ENCODE measurements around the gene GLB1L2.

GLB1L2 gene

DNA sequence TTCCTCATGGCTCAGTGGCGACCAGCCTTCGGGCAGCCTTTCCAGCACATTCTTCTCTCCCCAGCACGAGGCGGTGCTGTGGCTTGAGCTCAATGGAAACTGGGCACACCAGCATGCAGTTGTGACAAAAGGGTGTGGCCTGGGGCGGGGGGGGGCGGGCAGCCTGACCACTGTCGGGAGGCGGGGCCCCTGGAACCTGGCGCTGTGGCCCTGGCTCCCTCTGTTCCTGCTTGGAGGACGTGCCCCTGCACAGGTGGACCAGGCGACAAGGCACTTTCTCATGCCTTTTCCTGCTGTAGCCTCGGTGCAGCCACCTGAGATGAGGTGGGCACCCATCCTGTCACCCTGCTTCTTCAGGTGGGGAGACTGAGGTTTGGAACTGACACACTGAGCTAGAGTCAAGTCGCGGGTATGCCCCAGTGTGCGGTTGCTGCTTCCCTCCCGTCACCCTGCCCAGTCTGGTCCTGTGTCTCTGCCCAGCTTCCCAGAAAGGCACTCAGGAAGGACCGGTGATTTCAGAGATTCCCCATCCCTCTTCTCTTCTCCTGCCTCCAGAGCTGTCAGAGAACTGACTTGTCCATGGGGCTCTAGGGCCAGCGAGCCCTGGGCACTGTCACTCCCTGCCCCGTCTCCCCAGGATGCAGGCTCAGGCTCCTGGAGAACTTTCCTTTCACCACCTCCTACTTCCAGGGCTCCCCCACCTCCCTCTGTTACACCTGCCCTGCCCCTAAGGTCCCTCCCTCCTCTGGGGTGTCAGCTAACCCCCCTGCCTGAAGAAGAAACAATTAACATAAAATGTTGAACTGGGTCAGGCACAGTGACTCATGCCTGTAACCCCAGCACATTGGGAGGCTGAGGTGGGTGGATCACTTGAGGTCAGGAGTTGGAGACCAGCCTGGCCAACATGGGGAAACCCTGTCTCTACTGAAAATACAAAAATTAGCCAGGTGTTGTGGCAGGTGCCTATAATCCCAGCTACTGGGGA lies 70.3 kb downstream of the GLB1L2 start:
- no peaks in the 10 kb centered on the region; the same call in 1 of the 2 replicates for H3K27me3 ChIP-seq (ENCODE audit: insufficient read depth, low read length)
- H3K4me2 ChIP-seq (ENCODE audit: low read length) = no peak overlapping the region
- no peak for TF ChIP-seq EZH2 (IDR thresholded peaks at IDR 0.05; ENCODE audit: borderline replicate concordance, low read length)
- TF ChIP-seq, protein P1, sequence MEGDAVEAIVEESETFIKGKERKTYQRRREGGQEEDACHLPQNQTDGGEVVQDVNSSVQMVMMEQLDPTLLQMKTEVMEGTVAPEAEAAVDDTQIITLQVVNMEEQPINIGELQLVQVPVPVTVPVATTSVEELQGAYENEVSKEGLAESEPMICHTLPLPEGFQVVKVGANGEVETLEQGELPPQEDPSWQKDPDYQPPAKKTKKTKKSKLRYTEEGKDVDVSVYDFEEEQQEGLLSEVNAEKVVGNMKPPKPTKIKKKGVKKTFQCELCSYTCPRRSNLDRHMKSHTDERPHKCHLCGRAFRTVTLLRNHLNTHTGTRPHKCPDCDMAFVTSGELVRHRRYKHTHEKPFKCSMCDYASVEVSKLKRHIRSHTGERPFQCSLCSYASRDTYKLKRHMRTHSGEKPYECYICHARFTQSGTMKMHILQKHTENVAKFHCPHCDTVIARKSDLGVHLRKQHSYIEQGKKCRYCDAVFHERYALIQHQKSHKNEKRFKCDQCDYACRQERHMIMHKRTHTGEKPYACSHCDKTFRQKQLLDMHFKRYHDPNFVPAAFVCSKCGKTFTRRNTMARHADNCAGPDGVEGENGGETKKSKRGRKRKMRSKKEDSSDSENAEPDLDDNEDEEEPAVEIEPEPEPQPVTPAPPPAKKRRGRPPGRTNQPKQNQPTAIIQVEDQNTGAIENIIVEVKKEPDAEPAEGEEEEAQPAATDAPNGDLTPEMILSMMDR (IDR thresholded peaks at IDR 0.05; ENCODE audit: low read length) = no peak
- H3K36me3 ChIP-seq (ENCODE audit: insufficient read depth, low read length) = no peaks in the 10 kb centered on the region
- H3K9me3 ChIP-seq (ENCODE audit: low read length) = no peaks in the 10 kb centered on the region
- H3K4me1 ChIP-seq (ENCODE audit: insufficient read depth, low read length, severe bottlenecking) = no peaks in the 10 kb centered on the region
- no peaks in the 10 kb centered on the region for H3F3A ChIP-seq (ENCODE audit: insufficient read depth, low read length)
- no peak overlapping the region for H3K9ac ChIP-seq (ENCODE audit: low read length)
- H4K20me1 ChIP-seq (ENCODE audit: insufficient read depth, low read length) = no peaks in the 10 kb centered on the region
- H3K27ac ChIP-seq (ENCODE audit: low read depth, low read length, poor library complexity, severe bottlenecking) = no peak overlapping the region
- H3K79me2 ChIP-seq (ENCODE audit: insufficient read depth, low read length) = no peaks in the 10 kb centered on the region
- no peaks in the 10 kb centered on the region for H3K9me2 ChIP-seq (ENCODE audit: low read depth, low read length)
- H3K4me3 ChIP-seq (ENCODE audit: low read depth, low read length, poor library complexity, severe bottlenecking) = no peak overlapping the region
- no peak overlapping the region for H2AFZ ChIP-seq (ENCODE audit: low read length)

DNA sequence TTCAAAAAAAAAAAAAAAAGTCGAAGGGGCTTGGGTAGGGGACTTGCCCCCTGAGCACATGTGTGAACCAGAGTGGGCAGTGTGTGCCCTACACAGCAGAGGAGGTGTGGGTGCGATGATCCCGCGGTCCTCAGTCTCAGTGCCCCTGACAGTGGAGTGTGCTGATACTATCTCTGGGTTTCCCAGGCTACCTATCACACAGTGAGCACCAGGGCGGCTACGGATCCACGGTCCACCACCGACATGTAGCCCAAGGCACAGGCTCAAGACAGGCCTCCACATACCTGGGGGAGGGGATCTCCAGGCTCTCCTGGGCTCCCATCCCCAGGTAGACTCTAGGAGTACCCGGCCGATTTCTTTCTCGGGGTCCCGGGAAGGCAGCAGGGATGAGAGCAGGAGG lies 71.1 kb downstream of the GLB1L2 start:
- Histone ChIP-seq H3K9me3 (ENCODE audit: low read length) (no peaks in the 10 kb centered on the region), H3F3A (ENCODE audit: insufficient read depth, low read length) (no peaks in the 10 kb centered on the region), H3K4me1 (ENCODE audit: insufficient read depth, low read length, severe bottlenecking) (no peaks in the 10 kb centered on the region), H2AFZ (ENCODE audit: low read length) (no peak overlapping the region), H3K9ac (ENCODE audit: low read length) (no peak overlapping the region), H4K20me1 (ENCODE audit: insufficient read depth, low read length) (no peaks in the 10 kb centered on the region), H3K36me3 (ENCODE audit: insufficient read depth, low read length) (no peaks in the 10 kb centered on the region), H3K27ac (ENCODE audit: low read depth, low read length, poor library complexity, severe bottlenecking) (no peak overlapping the region), H3K27me3 (ENCODE audit: insufficient read depth, low read length) (no peaks in the 10 kb centered on the region; the same call in 1 of the 2 replicates), H3K4me2 (ENCODE audit: low read length) (no peak overlapping the region), H3K4me3 (ENCODE audit: low read depth, low read length, poor library complexity, severe bottlenecking) (no peak overlapping the region), H3K79me2 (ENCODE audit: insufficient read depth, low read length) (no peaks in the 10 kb centered on the region), H3K9me2 (ENCODE audit: low read depth, low read length) (no peaks in the 10 kb centered on the region)
- TF ChIP-seq, protein P1 (IDR thresholded peaks at IDR 0.05; ENCODE audit: low read length) = no peak
- TF ChIP-seq EZH2 (IDR thresholded peaks at IDR 0.05; ENCODE audit: borderline replicate concordance, low read length) = no peak

DNA sequence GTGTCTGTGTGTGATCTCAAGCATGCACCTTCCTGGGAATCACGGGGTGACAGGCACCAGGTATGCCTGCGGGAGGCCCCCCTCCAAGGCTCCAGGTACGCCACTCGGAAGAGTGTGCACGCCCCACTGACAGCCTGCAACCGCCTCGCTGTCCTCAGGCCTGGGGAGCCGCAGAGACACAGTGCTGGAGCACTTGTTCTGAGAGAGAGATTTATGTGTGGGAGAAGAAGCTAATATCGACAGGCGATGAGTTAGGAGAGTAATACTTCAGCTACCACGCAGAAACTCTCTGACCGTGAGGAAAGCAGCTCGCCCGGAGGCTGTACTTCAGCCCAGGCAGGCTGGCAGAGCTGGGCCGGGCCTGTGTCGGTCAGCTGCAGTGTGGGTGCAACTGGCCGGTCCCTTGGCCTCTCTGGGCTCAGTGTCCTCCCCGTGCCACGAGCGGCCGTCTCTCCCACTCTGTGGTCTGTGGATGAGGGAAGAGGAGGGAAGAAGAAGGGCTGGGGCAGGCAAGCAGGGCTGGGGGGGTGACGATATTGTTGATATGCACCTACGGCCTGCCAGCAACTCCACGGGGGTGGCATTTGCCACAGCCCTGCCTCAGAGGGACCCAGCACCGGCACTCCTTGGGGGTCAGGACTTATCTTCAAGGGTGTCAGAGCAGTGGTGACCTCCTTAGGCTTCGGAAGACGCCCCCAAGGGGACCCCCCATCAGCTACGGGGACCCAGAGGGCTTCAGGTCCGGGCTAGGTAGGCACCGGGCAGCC lies 73.0 kb downstream of the GLB1L2 start:
- H4K20me1 ChIP-seq (ENCODE audit: insufficient read depth, low read length) = no peaks in the 10 kb centered on the region
- no peaks in the 10 kb centered on the region for H3K79me2 ChIP-seq (ENCODE audit: insufficient read depth, low read length)
- no peak overlapping the region for H3K4me2 ChIP-seq (ENCODE audit: low read length)
- H3K27ac ChIP-seq (ENCODE audit: low read depth, low read length, poor library complexity, severe bottlenecking) = no peak overlapping the region
- H3K9me3 ChIP-seq (ENCODE audit: low read length) = no peaks in the 10 kb centered on the region
- no peaks in the 10 kb centered on the region for H3K9me2 ChIP-seq (ENCODE audit: low read depth, low read length)
- H3K9ac ChIP-seq (ENCODE audit: low read length) = no peak overlapping the region
- H3F3A ChIP-seq (ENCODE audit: insufficient read depth, low read length) = no peaks in the 10 kb centered on the region
- H3K4me3 ChIP-seq (ENCODE audit: low read depth, low read length, poor library complexity, severe bottlenecking) = no peak overlapping the region
- H3K36me3 ChIP-seq (ENCODE audit: insufficient read depth, low read length) = no peaks in the 10 kb centered on the region
- H3K27me3 ChIP-seq (ENCODE audit: insufficient read depth, low read length) = no peaks in the 10 kb centered on the region; the same call in 1 of the 2 replicates
- TF ChIP-seq, protein P1 (IDR thresholded peaks at IDR 0.05; ENCODE audit: low read length) = no peak
- TF ChIP-seq EZH2 (IDR thresholded peaks at IDR 0.05; ENCODE audit: borderline replicate concordance, low read length) = no peak
- H2AFZ ChIP-seq (ENCODE audit: low read length) = no peak overlapping the region
- H3K4me1 ChIP-seq (ENCODE audit: insufficient read depth, low read length, severe bottlenecking) = no peaks in the 10 kb centered on the region
